ENCODE results near the gene ARGLU1.

The ARGLU1 gene

GRCh38 chr13:106521095-106521799 is 46.7 kb downstream of the ARGLU1 start:
- DNase-seq (ENCODE audit: low read depth) = no peak
- no peak overlapping the region for H3K4me3 ChIP-seq (replicated peaks; ENCODE audit: low read depth, low read length)
- no peak for TF ChIP-seq CTCF (IDR thresholded peaks at IDR 0.05; ENCODE audit: low read length, missing control alignments)

- peak; percentile 57 for TF ChIP-seq CTCF (IDR thresholded peaks at IDR 0.05; ENCODE audit: low read length, missing control alignments)
- DNase-seq (ENCODE audit: low read depth) = peak; percentile 68
- no peak overlapping the region for H3K4me3 ChIP-seq (replicated peaks; ENCODE audit: low read depth, low read length)
These were observed 47.5 kb downstream of the ARGLU1 start for GRCh38 chr13:106520251-106521054.

DNA sequence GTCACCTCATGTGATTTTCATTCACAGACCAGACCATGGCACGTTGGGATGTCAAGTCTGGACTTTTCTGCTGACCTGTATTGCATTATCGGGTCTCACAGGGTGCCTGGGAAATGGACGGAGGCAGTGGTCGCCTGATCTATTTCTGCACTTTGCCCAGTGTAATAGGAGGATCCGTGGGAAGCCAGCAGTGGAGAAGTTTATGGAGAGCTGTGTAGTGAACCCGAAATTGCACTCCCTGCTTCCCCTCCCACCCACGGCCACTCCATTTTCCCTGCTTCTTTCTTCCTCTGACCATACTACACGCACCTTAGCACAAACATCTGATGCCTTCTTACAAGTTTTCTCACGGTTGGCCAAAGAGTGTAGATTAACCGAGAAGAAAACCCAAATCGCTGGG is 49.4 kb downstream of the ARGLU1 start:
- no peak overlapping the region for H3K4me3 ChIP-seq (replicated peaks; ENCODE audit: low read depth, low read length)
- DNase-seq (ENCODE audit: low read depth) = no peak
- TF ChIP-seq CTCF (IDR thresholded peaks at IDR 0.05; ENCODE audit: low read length, missing control alignments) = no peak

GRCh38 chr13:106517109-106517847 is 50.7 kb downstream of the ARGLU1 start:
- no peak for TF ChIP-seq CTCF (IDR thresholded peaks at IDR 0.05; ENCODE audit: low read length, missing control alignments)
- DNase-seq (ENCODE audit: low read depth) = no peak
- H3K4me3 ChIP-seq (replicated peaks; ENCODE audit: low read depth, low read length) = no peak overlapping the region

DNA sequence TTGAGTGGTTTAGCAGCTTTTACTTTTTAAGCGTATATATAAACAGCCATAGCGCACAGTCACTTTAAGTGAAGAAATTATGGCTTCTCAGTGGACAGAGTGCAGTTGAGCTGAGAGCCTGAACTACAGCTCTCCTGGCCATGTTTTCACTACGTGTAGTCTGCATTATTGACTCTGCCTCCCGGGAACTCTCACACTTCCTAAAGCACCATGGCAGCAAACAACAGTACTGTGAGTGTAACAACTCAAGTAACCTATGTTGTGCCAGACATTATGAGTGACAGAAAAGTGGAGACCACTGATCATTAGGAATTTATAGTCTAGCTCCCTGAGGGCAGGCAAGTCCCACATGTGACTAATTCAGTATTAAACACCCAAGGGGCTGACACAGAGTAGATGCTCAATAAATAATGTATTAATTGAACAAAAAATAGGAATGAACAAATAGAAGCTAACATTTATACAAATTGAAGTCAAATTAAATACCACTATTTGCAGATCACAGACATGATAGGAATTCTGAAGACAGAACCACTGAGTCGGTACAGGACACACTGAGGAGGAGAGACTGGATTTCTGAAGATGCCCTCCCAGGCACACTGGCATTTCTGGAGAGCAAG is 52.2 kb downstream of the ARGLU1 start:
- DNase-seq (ENCODE audit: low read depth) = no peak
- H3K4me3 ChIP-seq (replicated peaks; ENCODE audit: low read depth, low read length) = no peak overlapping the region
- TF ChIP-seq CTCF (IDR thresholded peaks at IDR 0.05; ENCODE audit: low read length, missing control alignments) = no peak

GRCh38 chr13:106514928-106515634 is 52.9 kb downstream of the ARGLU1 start:
- DNase-seq (ENCODE audit: low read depth) = no peak
- no peak for TF ChIP-seq CTCF (IDR thresholded peaks at IDR 0.05; ENCODE audit: low read length, missing control alignments)
- H3K4me3 ChIP-seq (replicated peaks; ENCODE audit: low read depth, low read length) = no peak overlapping the region
